MCF 10A (cell line): ENCODE measurements around the gene DCP1B. TPM values are rescaled to one million over a fixed set of nuclear protein-coding genes. Genes with fewer than 3 reads are reported as not detected.

ENCODE experiments used
- BruUV-seq: library from RNA; stranded (reverse); fragments of 400-500 nt; replicated peaks from 2 replicates; lab custom pipeline; 2021; lab: Mats Ljungman, UMichigan
- CTCF ChIA-PET: fragments of 300-600 bp; sonication (Branson Sonifier 250); formaldehyde crosslinking; extraction: SDS; loops from one replicate; lab custom pipeline; 2021; ENCODE audit warnings: antibody characterized with exemption, inconsistent platforms; lab: Yijun Ruan, JAX
- POLR2A ChIA-PET: fragments of 300-600, 350-650 bp; sonication (Branson Sonifier 250); formaldehyde crosslinking; extraction: SDS; loops from one replicate; lab custom pipeline; 2020; ENCODE audit warnings: antibody characterized with exemption, inconsistent platforms; lab: Yijun Ruan, JAX
- DNase-seq: peaks from one replicate; pipeline ENCODE4 v3.0.0-alpha.2; 2018; ENCODE audit not compliant: unreplicated experiment
- H3K27ac Mint-ChIP-seq: one replicate; pipeline ENCODE4 v1.8.0; 2022; ENCODE audit warnings: mild to moderate bottlenecking, low read depth, mixed read lengths; ENCODE audit not compliant: unreplicated experiment
- H3K27me3 Mint-ChIP-seq: one replicate; pipeline ENCODE4 v1.8.0; 2022; ENCODE audit warnings: mixed read lengths; ENCODE audit not compliant: insufficient read depth, unreplicated experiment
- H3K36me3 Mint-ChIP-seq: one replicate; pipeline ENCODE4 v1.8.0; 2022; ENCODE audit warnings: mild to moderate bottlenecking, moderate library complexity, mixed read lengths; ENCODE audit not compliant: insufficient read depth, unreplicated experiment
- H3K4me1 Mint-ChIP-seq: one replicate; pipeline ENCODE4 v1.8.0; 2022; ENCODE audit warnings: mixed read lengths; ENCODE audit not compliant: insufficient read depth, unreplicated experiment
- H3K4me3 Mint-ChIP-seq: one replicate; pipeline ENCODE4 v1.8.0; 2022; ENCODE audit warnings: mild to moderate bottlenecking, moderate library complexity, mixed read lengths; ENCODE audit not compliant: unreplicated experiment
- H3K9me3 Mint-ChIP-seq: one replicate; pipeline ENCODE4 v1.8.0; 2022; ENCODE audit warnings: mixed read lengths; ENCODE audit not compliant: unreplicated experiment
- intact Hi-C: fragments of 100-400 bp; cut with micrococcal nuclease; formaldehyde crosslinking; loops from 2 replicates; pipeline ENCODE4 v1.14.1; 2022
- total RNA-seq: library from RNA; stranded (reverse); gene quantifications from 2 replicates; pipeline ENCODE4 v1.2.3, GENCODE V29; 2022
- TF ChIP-seq, protein P1 (sequence below): fragments of 200-600 bp; IDR thresholded peaks from one replicate; pipeline ENCODE4 v1.8.0; 2022; ENCODE audit warnings: antibody characterized with exemption, mild to moderate bottlenecking; ENCODE audit not compliant: unreplicated experiment

Gene DCP1B
- total RNA-seq, 1 experiment from 2014 or later: 5.5 TPM

DNA sequence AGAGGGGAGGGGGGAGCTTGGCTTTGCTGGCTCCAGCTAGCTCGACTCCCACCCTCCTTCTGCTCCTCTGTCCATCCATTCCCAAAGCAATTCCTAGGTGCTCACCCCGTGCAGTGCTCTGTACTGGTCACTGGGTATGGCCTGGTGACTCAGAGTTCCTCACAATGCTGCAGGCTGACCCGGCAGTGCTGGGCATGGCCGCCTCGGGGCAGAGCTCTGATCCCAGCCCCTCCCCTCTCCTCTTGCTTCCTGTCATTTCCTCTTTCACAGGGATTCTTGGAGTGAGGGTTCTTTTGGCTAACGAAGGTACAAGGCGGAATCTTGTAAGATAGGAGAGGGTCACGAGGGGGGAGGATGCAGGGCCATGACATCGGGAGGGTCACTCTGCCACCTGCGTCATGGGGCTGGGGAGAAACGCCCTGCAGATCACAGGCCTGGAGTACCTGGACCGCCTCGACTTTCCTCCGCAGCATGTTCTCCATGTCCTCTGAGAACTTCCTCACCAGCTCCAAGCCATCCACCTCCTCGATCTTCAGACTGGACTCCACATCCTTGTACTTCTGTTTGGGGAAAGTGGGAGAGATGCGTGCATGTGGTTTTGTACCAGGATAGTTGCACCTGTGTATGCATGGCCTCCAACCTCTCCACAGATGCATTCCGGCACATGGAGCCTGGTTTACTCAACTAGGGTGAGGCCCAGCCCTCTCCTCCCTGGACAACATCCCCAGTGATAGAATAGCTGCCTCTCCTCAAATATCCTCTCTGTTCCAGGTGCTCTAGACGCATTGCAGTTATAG is 91.5 kb downstream of the DCP1B start:
- H3K27ac Mint-ChIP-seq: no peak overlapping the region
- peaks cover 15% of the 10 kb centered on the region for H3K27me3 Mint-ChIP-seq
- intact Hi-C loops: no loop called here
- TF ChIP-seq, protein P1, sequence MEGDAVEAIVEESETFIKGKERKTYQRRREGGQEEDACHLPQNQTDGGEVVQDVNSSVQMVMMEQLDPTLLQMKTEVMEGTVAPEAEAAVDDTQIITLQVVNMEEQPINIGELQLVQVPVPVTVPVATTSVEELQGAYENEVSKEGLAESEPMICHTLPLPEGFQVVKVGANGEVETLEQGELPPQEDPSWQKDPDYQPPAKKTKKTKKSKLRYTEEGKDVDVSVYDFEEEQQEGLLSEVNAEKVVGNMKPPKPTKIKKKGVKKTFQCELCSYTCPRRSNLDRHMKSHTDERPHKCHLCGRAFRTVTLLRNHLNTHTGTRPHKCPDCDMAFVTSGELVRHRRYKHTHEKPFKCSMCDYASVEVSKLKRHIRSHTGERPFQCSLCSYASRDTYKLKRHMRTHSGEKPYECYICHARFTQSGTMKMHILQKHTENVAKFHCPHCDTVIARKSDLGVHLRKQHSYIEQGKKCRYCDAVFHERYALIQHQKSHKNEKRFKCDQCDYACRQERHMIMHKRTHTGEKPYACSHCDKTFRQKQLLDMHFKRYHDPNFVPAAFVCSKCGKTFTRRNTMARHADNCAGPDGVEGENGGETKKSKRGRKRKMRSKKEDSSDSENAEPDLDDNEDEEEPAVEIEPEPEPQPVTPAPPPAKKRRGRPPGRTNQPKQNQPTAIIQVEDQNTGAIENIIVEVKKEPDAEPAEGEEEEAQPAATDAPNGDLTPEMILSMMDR: no peak
- H3K36me3 Mint-ChIP-seq: no peaks in the 10 kb centered on the region
- no peak overlapping the region for H3K4me3 Mint-ChIP-seq
- ChIA-PET CTCF (interaction anchor here (0.5 to 1.0 kb wide), 3 partner anchors 27 to 239 kb away, joined by 3 to 4 read pairs (median 3); no protein-coding TSS in a partner anchor), POLR2A (no interaction called here)
- DNase-seq: peak; percentile 13
- peaks cover 10% of the 10 kb centered on the region for H3K9me3 Mint-ChIP-seq
- no TSS peak for BruUV-seq
- no peaks in the 10 kb centered on the region for H3K4me1 Mint-ChIP-seq

DNA sequence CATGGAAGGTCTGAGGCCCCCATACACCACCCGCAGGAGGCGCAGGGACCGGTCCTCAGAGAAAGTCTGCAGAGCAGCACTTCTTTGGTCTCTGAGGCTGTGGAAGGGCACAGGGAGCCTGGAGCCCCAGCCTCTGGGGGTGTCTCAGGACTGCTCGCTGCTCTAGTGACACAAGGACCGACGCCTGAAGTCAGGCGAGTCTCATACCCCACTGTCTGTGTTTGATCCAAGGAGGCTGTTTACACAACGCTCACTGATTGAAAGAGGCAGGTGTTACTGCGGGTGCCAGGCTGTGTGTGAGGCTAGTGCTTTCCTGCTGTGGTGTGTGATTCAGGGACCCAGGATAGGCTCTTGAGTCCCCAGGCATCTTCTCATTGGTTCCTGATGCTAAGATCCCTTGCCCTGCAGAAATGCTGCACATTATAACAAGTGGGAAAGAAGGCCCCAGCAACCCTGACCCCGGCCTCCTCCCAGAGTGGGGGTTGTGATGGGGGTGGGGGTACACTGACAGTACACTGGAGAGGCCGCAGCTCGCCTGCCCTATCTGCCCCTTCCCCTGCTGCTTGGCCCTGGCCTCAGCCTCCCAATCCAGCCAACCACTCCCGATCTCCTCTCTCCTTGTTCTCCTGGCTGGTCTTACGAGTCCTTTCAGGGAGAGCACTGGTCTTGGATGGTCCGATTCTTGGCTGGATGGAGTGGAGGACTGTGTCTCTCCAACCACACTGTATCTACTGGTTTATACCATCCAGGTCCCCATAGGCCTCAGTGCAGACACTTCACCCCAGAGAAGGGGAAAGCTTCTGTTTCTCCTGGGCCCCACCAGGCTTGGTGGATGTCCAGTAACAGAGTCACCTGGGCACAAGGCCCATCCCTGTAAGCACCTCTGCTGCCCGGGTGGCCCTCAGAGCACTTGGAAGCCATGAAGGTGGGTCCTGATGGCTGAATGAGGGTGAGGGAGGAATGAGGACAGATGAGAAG is 92.4 kb downstream of the DCP1B start:
- Mint-ChIP-seq H3K27ac (no peak overlapping the region), H3K4me3 (no peak overlapping the region), H3K4me1 (no peaks in the 10 kb centered on the region), H3K27me3 (peaks cover 15% of the 10 kb centered on the region), H3K9me3 (peaks cover 13% of the 10 kb centered on the region), H3K36me3 (no peaks in the 10 kb centered on the region)
- BruUV-seq: no TSS peak
- POLR2A ChIA-PET: no interaction called here
- intact Hi-C loops: no loop called here
- CTCF ChIA-PET: interaction anchor here (0.6 kb wide), 1 partner anchor 7 kb away, joined by 3 read pairs; no protein-coding TSS in a partner anchor
- TF ChIP-seq, protein P1: no peak
- DNase-seq: no peak

DNA sequence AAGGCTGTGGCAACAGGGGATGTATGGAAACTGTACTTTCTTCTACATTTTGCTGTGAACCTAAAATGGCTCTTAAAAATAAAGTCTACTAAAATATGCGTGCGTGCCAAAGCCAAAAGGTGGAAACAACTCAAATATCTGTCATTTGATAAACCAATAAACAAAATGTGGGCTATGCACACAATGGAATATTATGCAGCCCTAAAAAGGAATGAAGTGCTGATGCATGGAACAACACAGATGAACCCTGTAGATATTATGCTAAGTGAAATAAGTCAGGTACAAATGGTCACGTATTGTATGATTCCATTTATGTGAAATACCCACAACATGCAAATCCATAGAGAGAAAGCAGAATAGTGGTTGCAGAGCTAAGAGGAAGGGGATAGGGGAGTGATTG is 93.8 kb downstream of the DCP1B start:
- peaks cover 2% of the 10 kb centered on the region for H3K27me3 Mint-ChIP-seq
- DNase-seq: no peak
- no peak overlapping the region for H3K4me3 Mint-ChIP-seq
- H3K27ac Mint-ChIP-seq: no peak overlapping the region
- intact Hi-C loops: no loop called here
- BruUV-seq: no TSS peak
- ChIA-PET CTCF (no interaction called here), POLR2A (no interaction called here)
- H3K36me3 Mint-ChIP-seq: no peaks in the 10 kb centered on the region
- TF ChIP-seq, protein P1: no peak
- peaks cover 13% of the 10 kb centered on the region for H3K9me3 Mint-ChIP-seq
- no peaks in the 10 kb centered on the region for H3K4me1 Mint-ChIP-seq

DNA sequence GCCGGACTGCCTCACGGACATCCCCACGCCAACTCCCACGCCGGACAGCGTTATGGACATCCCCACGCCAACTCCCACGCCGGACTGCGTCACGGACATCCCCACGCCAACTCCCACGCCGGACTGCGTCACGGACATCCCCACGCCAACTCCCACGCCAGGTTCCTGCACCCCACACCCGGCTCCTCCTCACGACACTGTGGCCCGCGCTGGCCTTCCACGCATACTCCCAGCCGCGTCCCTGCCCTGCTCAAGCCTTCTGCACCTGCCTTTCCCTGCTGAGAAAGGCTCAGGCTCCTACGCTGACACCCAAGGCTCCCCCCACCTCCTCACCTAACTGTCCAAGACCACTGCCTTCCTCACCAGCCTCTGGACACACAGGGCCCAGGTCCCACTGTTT is 95.5 kb downstream of the DCP1B start:
- Mint-ChIP-seq H3K9me3 (peaks cover 13% of the 10 kb centered on the region), H3K36me3 (no peaks in the 10 kb centered on the region), H3K27ac (no peak overlapping the region), H3K4me1 (no peaks in the 10 kb centered on the region), H3K4me3 (no peak overlapping the region), H3K27me3 (no peaks in the 10 kb centered on the region)
- TF ChIP-seq, protein P1: no peak
- intact Hi-C loops: no loop called here
- DNase-seq: no peak
- ChIA-PET CTCF (no interaction called here), POLR2A (no interaction called here)
- no TSS peak for BruUV-seq
